B cell (primary cell): ENCODE results near the gene CD79A. TPM values are rescaled to one million over a fixed set of nuclear protein-coding genes. Genes with fewer than 3 reads are reported as not detected.
A peak's percentile ranks its signal among the peaks of the same experiment; 100 is the strongest.

Experiments used
- ATAC-seq: fragments of 200-7000 bp; cut with Tn5 transposase; one replicate; pipeline ENCODE4 v1.10.0; 2021; ENCODE audit warnings: low read depth, mild to moderate bottlenecking, moderate number of reproducible peaks, moderate library complexity
- CTCF ChIA-PET: fragments of 350-600 bp; sonication (Branson Sonifier 250); formaldehyde crosslinking; loops from one replicate; lab custom pipeline; 2021; ENCODE audit warnings: antibody characterized with exemption, inconsistent platforms; lab: Charles Lee
- POLR2A ChIA-PET: fragments of 350-600 bp; sonication (Branson Sonifier 250); formaldehyde crosslinking; loops from one replicate; lab custom pipeline; 2021; ENCODE audit warnings: antibody characterized with exemption; lab: Charles Lee
- DNase-seq: peaks from one replicate; pipeline ENCODE4 v3.0.0; 2013
- H2AFZ ChIP-seq: 2 replicates; pipeline ENCODE4 v1.6.1; 2012; ENCODE audit warnings: mild to moderate bottlenecking, low read depth, low read length; ENCODE audit not compliant: insufficient read depth, poor library complexity, severe bottlenecking
- H3K27ac ChIP-seq, 2 donors: 1 replicate in 1 of 2; 2 replicates in 1 of 2; pipeline ENCODE4 v1.5.1; 2012 to 2013; ENCODE audit warnings: low read length in 2 of 2, mild to moderate bottlenecking in 2 of 2, moderate library complexity in 1 of 2
- H3K27me3 ChIP-seq, 4 experiments: fragments of 200-600 bp in 1 of 4; sonication (generic) in 1 of 4; replicated peaks in 1 of 4; 1 replicate in 2 of 4; 2 replicates in 2 of 4; pipeline versions ENCODE4 v1.6.1 to v1.7.0; 2013 to 2016; ENCODE audit warnings: low read length in 3 of 4, mild to moderate bottlenecking in 2 of 4, mixed read lengths in 1 of 4, moderate library complexity in 1 of 4; ENCODE audit not compliant: insufficient read depth in 4 of 4, control insufficient read depth in 3 of 4; ENCODE audit errors: control extremely low read depth in 1 of 4
- H3K36me3 ChIP-seq, 2 experiments: replicated peaks in 1 of 2; 1 replicate in 1 of 2; 2 replicates in 1 of 2; pipeline versions ENCODE4 v1.6.1 to v1.7.1; 2013; ENCODE audit warnings: low read length in 1 of 2; ENCODE audit not compliant: insufficient read depth in 2 of 2, control insufficient read depth in 1 of 2; ENCODE audit errors: control extremely low read depth in 1 of 2, extremely low read depth in 1 of 2
- H3K4me1 ChIP-seq, 2 donors: fragments of 200-600 bp in 1 of 2; sonication (generic) in 1 of 2; 1 replicate in 1 of 2; 2 replicates in 1 of 2; pipeline versions ENCODE4 v1.5.1 to v1.6.1; 2013 to 2017; ENCODE audit warnings: low read length in 2 of 2; ENCODE audit not compliant: control insufficient read depth in 2 of 2, insufficient read depth in 2 of 2
- H3K4me2 ChIP-seq: replicated peaks from 2 replicates; pipeline ENCODE3; 2012; ENCODE audit warnings: mild to moderate bottlenecking, low read depth, low read length; ENCODE audit not compliant: poor library complexity, severe bottlenecking
- H3K4me3 ChIP-seq, 5 experiments: fragments of 200-600 bp in 1 of 5; sonication (generic) in 1 of 5; 1 replicate in 3 of 5; 2 replicates in 2 of 5; pipeline versions ENCODE4 v1.5.1 to v1.7.0; 2011 to 2016; ENCODE audit warnings: low read length in 4 of 5, mild to moderate bottlenecking in 4 of 5, low read depth in 2 of 5, control low read depth in 1 of 5, moderate library complexity in 1 of 5; ENCODE audit not compliant: insufficient read depth in 1 of 5; ENCODE audit errors: control extremely low read depth in 1 of 5, extremely low read depth in 1 of 5
- H3K79me2 ChIP-seq: fragments of 200-600 bp; sonication (generic); one replicate; pipeline ENCODE4 v1.6.0; 2016; ENCODE audit warnings: low read length; ENCODE audit not compliant: control insufficient read depth, insufficient read depth
- H3K9ac ChIP-seq: fragments of 200-600 bp; sonication (generic); 2 replicates; pipeline ENCODE4 v1.6.1; 2017; ENCODE audit warnings: mild to moderate bottlenecking, low read length, moderate library complexity
- H3K9me3 ChIP-seq, 3 donors: one replicate each; pipeline versions ENCODE4 v1.6.1 to v1.7.1; 2013; ENCODE audit warnings: low read length in 2 of 3; ENCODE audit not compliant: control insufficient read depth in 2 of 3, insufficient read depth in 1 of 3; ENCODE audit errors: control extremely low read depth in 1 of 3
- H4K20me1 ChIP-seq: 2 replicates; pipeline ENCODE4 v1.6.0; 2012; ENCODE audit warnings: mild to moderate bottlenecking, low read length; ENCODE audit not compliant: insufficient read depth, control insufficient read depth, poor library complexity, severe bottlenecking
- H3K27ac Mint-ChIP-seq: one replicate; pipeline ENCODE4 v1.8.0; 2021; ENCODE audit warnings: mixed read lengths
- H3K27me3 Mint-ChIP-seq: one replicate; pipeline ENCODE4 v1.8.0; 2021; ENCODE audit warnings: mixed read lengths
- H3K4me1 Mint-ChIP-seq: one replicate; pipeline ENCODE4 v1.8.0; 2021; ENCODE audit warnings: mixed read lengths
- H3K4me3 Mint-ChIP-seq: one replicate; pipeline ENCODE4 v1.8.0; 2021; ENCODE audit warnings: mixed read lengths
- H3K9me3 Mint-ChIP-seq: one replicate; pipeline ENCODE4 v1.8.0; 2022; ENCODE audit warnings: mixed read lengths; ENCODE audit not compliant: insufficient read depth
- EZH2 ChIP-seq: IDR thresholded peaks from 2 replicates; pipeline ENCODE4 v1.6.1; 2012; ENCODE audit warnings: borderline replicate concordance, low read depth, mild to moderate bottlenecking, moderate library complexity, low read length; ENCODE audit not compliant: insufficient read depth, poor library complexity, severe bottlenecking
- WGBS: methylation state at CpG from one replicate; pipeline ENCODE4 v1.1.5; 2013; ENCODE audit warnings: missing lambda C conversion rate; ENCODE audit not compliant: insufficient coverage; 5-methylcytosine and 5-hydroxymethylcytosine counted together
- intact Hi-C: fragments of 100-400 bp; cut with micrococcal nuclease; formaldehyde crosslinking; loops from one replicate; pipeline ENCODE4 v1.10.0; 2022
- polyA plus RNA-seq: library from polyadenylated mRNA; depleted of rRNA; stranded (reverse); fragments of >200 nt; gene quantifications from 2 replicates; pipeline ENCODE4 v1.2.3, GENCODE V29; 2012
- total RNA-seq, 2 donors: library from RNA; stranded (reverse); fragments of 120-200 nt in 1 of 2; gene quantifications; 1 replicate in 1 of 2; 2 replicates in 1 of 2; pipeline versions ENCODE4 v1.2.3 to v1.2.4, GENCODE V29; 2013 to 2022
- TF ChIP-seq, protein P1 (sequence below): fragments of 200-600 bp; IDR thresholded peaks from one replicate; pipeline ENCODE4 v1.8.0; 2022; ENCODE audit warnings: antibody characterized with exemption, mild to moderate bottlenecking

The CD79A gene
- total and polyA plus RNA-seq, 2 donors (not counting 1 experiment from before 2014, with no cell fraction given), result 1,280 to 1,471 TPM

GRCh38 chr19:41868989-41869300 lies 8.1 kb upstream of the CD79A start:
- no peak for DNase-seq
- Histone ChIP-seq H3K4me3 (no peak overlapping the region), H3K27ac (peak overlapping the region in 1 of 2 donors; percentile 96), H3K79me2 (peaks cover 58% of the 10 kb centered on the region), H3K9me3 (no peaks in the 10 kb centered on the region), H3K27me3 (no peaks in the 10 kb centered on the region), H3K4me2 (no peak overlapping the region), H3K9ac (no peak overlapping the region), H2AFZ (no peak overlapping the region), H3K4me1 (peaks cover 50 to 88% of the 10 kb centered on the region in 2 donors), H3K36me3 (peaks cover 0 to 67% of the 10 kb centered on the region in 2 experiments), H4K20me1 (peaks cover 64% of the 10 kb centered on the region)
- no peak for TF ChIP-seq EZH2
- TF ChIP-seq, protein P1, sequence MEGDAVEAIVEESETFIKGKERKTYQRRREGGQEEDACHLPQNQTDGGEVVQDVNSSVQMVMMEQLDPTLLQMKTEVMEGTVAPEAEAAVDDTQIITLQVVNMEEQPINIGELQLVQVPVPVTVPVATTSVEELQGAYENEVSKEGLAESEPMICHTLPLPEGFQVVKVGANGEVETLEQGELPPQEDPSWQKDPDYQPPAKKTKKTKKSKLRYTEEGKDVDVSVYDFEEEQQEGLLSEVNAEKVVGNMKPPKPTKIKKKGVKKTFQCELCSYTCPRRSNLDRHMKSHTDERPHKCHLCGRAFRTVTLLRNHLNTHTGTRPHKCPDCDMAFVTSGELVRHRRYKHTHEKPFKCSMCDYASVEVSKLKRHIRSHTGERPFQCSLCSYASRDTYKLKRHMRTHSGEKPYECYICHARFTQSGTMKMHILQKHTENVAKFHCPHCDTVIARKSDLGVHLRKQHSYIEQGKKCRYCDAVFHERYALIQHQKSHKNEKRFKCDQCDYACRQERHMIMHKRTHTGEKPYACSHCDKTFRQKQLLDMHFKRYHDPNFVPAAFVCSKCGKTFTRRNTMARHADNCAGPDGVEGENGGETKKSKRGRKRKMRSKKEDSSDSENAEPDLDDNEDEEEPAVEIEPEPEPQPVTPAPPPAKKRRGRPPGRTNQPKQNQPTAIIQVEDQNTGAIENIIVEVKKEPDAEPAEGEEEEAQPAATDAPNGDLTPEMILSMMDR, result no peak
- POLR2A ChIA-PET, result interaction anchor here (0.6 kb wide), 1 partner anchor 13 kb away, joined by 6 read pairs; no protein-coding TSS in a partner anchor
- Mint-ChIP-seq H3K27me3 (no peaks in the 10 kb centered on the region), H3K27ac (peak overlapping the region; percentile 76), H3K4me1 (peaks cover 70% of the 10 kb centered on the region), H3K4me3 (no peak overlapping the region), H3K9me3 (no peaks in the 10 kb centered on the region)
- CTCF ChIA-PET, result interaction anchor here (1.4 to 17.0 kb wide), 3 partner anchors 10 to 79 kb away, joined by 5 to 331 read pairs (median 7); no protein-coding TSS in a partner anchor
- ATAC-seq, result no peak
- 100% methylated on average over 8 of the region's 12 CpGs for WGBS
- intact Hi-C loops, result no loop called here

DNA sequence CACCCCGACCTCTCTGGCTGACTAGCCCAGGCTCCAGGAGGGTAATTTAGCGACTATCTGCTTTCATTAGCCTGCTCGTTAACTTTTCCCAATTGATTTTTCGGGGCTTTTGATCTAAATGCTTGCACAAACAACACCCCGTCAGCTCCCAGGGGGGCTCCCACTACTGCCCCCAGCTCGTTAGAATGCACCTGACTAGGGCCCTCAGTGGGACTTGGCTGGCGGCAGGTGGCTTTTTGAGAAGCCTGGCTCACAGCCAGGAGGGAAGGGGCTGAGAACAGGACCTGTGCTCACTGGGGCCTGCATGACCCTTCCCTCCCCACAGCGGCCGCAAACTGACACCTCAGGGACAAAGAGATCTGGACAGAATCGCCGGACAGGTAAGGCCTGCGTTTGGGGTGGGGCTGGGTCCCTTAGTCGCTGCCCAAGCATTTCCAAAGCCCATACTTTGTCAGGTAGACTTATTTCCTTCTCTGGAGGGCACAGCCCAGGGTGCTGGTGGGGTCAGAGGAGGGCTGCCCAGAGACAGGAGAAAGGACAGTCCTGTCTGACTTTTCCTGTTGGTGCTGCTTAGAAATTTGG lies 7.6 kb upstream of the CD79A start:
- Mint-ChIP-seq H3K27me3 (no peaks in the 10 kb centered on the region), H3K9me3 (no peaks in the 10 kb centered on the region), H3K4me1 (peaks cover 68% of the 10 kb centered on the region), H3K27ac (peak overlapping the region; percentile 87), H3K4me3 (no peak overlapping the region)
- H4K20me1 ChIP-seq, result peaks cover 59% of the 10 kb centered on the region
- ChIA-PET POLR2A (interaction anchor here (0.6 to 6.2 kb wide), 4 partner anchors 10 to 68 kb away, joined by 3 to 85 read pairs (median 6); partner anchors contain the start of genes ARHGEF1 and RPS19), CTCF (interaction anchor here (0.8 to 17.0 kb wide), 5 partner anchors 10 to 87 kb away, joined by 3 to 331 read pairs (median 5); no protein-coding TSS in a partner anchor)
- intact Hi-C loops, result no loop called here
- H2AFZ ChIP-seq, result no peak overlapping the region
- DNase-seq (no peak), ATAC-seq (no peak)
- no peak overlapping the region for H3K9ac ChIP-seq
- H3K4me2 ChIP-seq, result no peak overlapping the region
- peaks cover 0 to 62% of the 10 kb centered on the region in 2 experiments for H3K36me3 ChIP-seq
- WGBS, result 70% methylated on average over 11 of the region's 13 CpGs
- no peak for TF ChIP-seq EZH2
- TF ChIP-seq, protein P1, result no peak
- H3K9me3 ChIP-seq, result no peaks in the 10 kb centered on the region
- H3K79me2 ChIP-seq, result peaks cover 58% of the 10 kb centered on the region
- H3K4me3 ChIP-seq, result no peak overlapping the region
- H3K27me3 ChIP-seq, result no peaks in the 10 kb centered on the region
- H3K4me1 ChIP-seq, result peaks cover 54 to 88% of the 10 kb centered on the region in 2 donors
- H3K27ac ChIP-seq, result peak overlapping the region; percentile 22 to 96
